ENCODE data around the gene TTC24.
"Not testable (repeated sequence)": the region's sequence is repeated elsewhere in the genome, so short reads cannot be mapped to it uniquely, and the experiment has no call there.

TTC24 gene

GRCh38 chr1:156579472-156579871 lies at the start of gene TTC24:
Gene TTC24 (plus strand): TSS chr1:156579723. CDS start chr1:156581365, 1,642 bp downstream.
- in situ Hi-C loops (cut with HindIII; ENCODE audit: low sequenced_read_pairs): no loop called here

- in situ Hi-C loops (cut with HindIII; ENCODE audit: low sequenced_read_pairs): no loop called here
Observed at GRCh38 chr1:156530006-156530405, 49.5 kb upstream of the TTC24 start.

- in situ Hi-C loops (cut with HindIII; ENCODE audit: low sequenced_read_pairs): no loop called here
Observed at GRCh38 chr1:156532374-156532773, 47.1 kb upstream of the TTC24 start.

GRCh38 chr1:156533568-156534220 lies 45.8 kb upstream of the TTC24 start:
- in situ Hi-C loops (cut with HindIII; ENCODE audit: low sequenced_read_pairs): no loop called here

- in situ Hi-C loops (cut with HindIII; ENCODE audit: low sequenced_read_pairs): no loop called here
Observed at GRCh38 chr1:156534424-156535060, 45.0 kb upstream of the TTC24 start.

GRCh38 chr1:156537027-156537426 lies 42.5 kb upstream of the TTC24 start:
- in situ Hi-C loops (cut with HindIII; ENCODE audit: low sequenced_read_pairs): no loop called here

GRCh38 chr1:156538711-156539440 lies 40.6 kb upstream of the TTC24 start:
- in situ Hi-C loops (cut with HindIII; ENCODE audit: low sequenced_read_pairs): no loop called here

GRCh38 chr1:156539818-156540355 lies 39.6 kb upstream of the TTC24 start:
- in situ Hi-C loops (cut with HindIII; ENCODE audit: low sequenced_read_pairs): no loop called here

GRCh38 chr1:156540955-156541354 lies 38.6 kb upstream of the TTC24 start:
- in situ Hi-C loops (cut with HindIII; ENCODE audit: low sequenced_read_pairs): no loop called here

GRCh38 chr1:156543066-156543465 lies 36.5 kb upstream of the TTC24 start:
- in situ Hi-C loops (cut with HindIII; ENCODE audit: low sequenced_read_pairs): no loop called here

- in situ Hi-C loops (cut with HindIII; ENCODE audit: low sequenced_read_pairs): no loop called here
Observed at GRCh38 chr1:156544592-156545102, 34.9 kb upstream of the TTC24 start.

GRCh38 chr1:156546267-156546666 lies 33.3 kb upstream of the TTC24 start:
- in situ Hi-C loops (cut with HindIII; ENCODE audit: low sequenced_read_pairs): no loop called here

GRCh38 chr1:156547434-156547833 lies 32.1 kb upstream of the TTC24 start:
- in situ Hi-C loops (cut with HindIII; ENCODE audit: low sequenced_read_pairs): no loop called here

- in situ Hi-C loops (cut with HindIII; ENCODE audit: low sequenced_read_pairs): no loop called here
Observed at GRCh38 chr1:156547982-156548381, 31.5 kb upstream of the TTC24 start.

GRCh38 chr1:156549390-156549789 lies 30.1 kb upstream of the TTC24 start:
- in situ Hi-C loops (cut with HindIII; ENCODE audit: low sequenced_read_pairs): no loop called here

- in situ Hi-C loops (cut with HindIII; ENCODE audit: low sequenced_read_pairs): no loop called here
Observed at GRCh38 chr1:156549831-156550230, 29.7 kb upstream of the TTC24 start.

- in situ Hi-C loops (cut with HindIII; ENCODE audit: low sequenced_read_pairs): no loop called here
Observed at GRCh38 chr1:156550346-156550745, 29.2 kb upstream of the TTC24 start.

- in situ Hi-C loops (cut with HindIII; ENCODE audit: low sequenced_read_pairs): no loop called here
Observed at GRCh38 chr1:156551066-156551643, 28.4 kb upstream of the TTC24 start.

- in situ Hi-C loops (cut with HindIII; ENCODE audit: low sequenced_read_pairs): no loop called here
Observed at GRCh38 chr1:156551869-156552268, 27.7 kb upstream of the TTC24 start.

- in situ Hi-C loops (cut with HindIII; ENCODE audit: low sequenced_read_pairs): no loop called here
Observed at GRCh38 chr1:156552518-156552917, 27.0 kb upstream of the TTC24 start.

GRCh38 chr1:156552937-156553336 lies 26.6 kb upstream of the TTC24 start:
- in situ Hi-C loops (cut with HindIII; ENCODE audit: low sequenced_read_pairs): not testable (repeated sequence)

Data from DLD1 (cell line).